A549 (cell line): ENCODE results near the gene STRN. TPM values are rescaled to one million over a fixed set of nuclear protein-coding genes. Genes with fewer than 3 reads are reported as not detected.

Experiments
- ATAC-seq, 2 experiments: fragments of 200-7000 bp in 1 of 2; fragments of >200 bp in 1 of 2; cut with Nextera tagmentation in 1 of 2; cut with Tn5 transposase in 1 of 2; 3 replicates each; pipeline versions ENCODE4 v1.8.0 to v1.9.1; 2018 to 2020; ENCODE audit warnings: mild to moderate bottlenecking in 1 of 2, moderate library complexity in 1 of 2
- CTCF ChIA-PET: fragments of 300-600 bp; sonication (Branson Sonifier 250); formaldehyde crosslinking; extraction: SDS; loops from one replicate; lab custom pipeline; 2021; ENCODE audit warnings: antibody characterized with exemption, inconsistent platforms; lab: Yijun Ruan, JAX
- POLR2A ChIA-PET: fragments of 350-600 bp; formaldehyde crosslinking; extraction: SDS; loops from one replicate; lab custom pipeline; 2021; ENCODE audit warnings: antibody characterized with exemption, inconsistent platforms; lab: Yijun Ruan, JAX
- DNase-seq, 2 experiments: peaks; one replicate each; pipeline versions ENCODE4 v3.0.0 to v3.0.0-alpha.2; 2011 to 2016; ENCODE audit warnings: low read depth in 1 of 2, low spot score in 1 of 2
- FAIRE-seq: peaks from 2 replicates; lab custom pipeline; 2011; peaks lifted over from hg19 to GRCh38; lab: Jason Lieb, UNC
- H3K27ac ChIP-seq, 2 experiments: fragments of >200 bp; sonication (Bioruptor Twin); formaldehyde crosslinking; 3 replicates each; pipeline ENCODE4 v1.5.1; 2016 to 2017
- H3K4me1 ChIP-seq: fragments of >200 bp; sonication (Bioruptor Twin); formaldehyde crosslinking; 3 replicates; pipeline ENCODE4 v1.6.1; 2016
- H3K4me2 ChIP-seq: fragments of >200 bp; sonication (Bioruptor Twin); formaldehyde crosslinking; 3 replicates; pipeline ENCODE4 v1.6.1; 2016
- H3K4me3 ChIP-seq: fragments of >200 bp; sonication (Bioruptor Twin); formaldehyde crosslinking; 3 replicates; pipeline ENCODE4 v1.5.1; 2016
- H3K9me3 ChIP-seq: fragments of >200 bp; sonication (Bioruptor Twin); formaldehyde crosslinking; 3 replicates; pipeline ENCODE4 v1.6.1; 2016
- BCL3 ChIP-seq: fragments of >200 bp; sonication (Bioruptor Twin); formaldehyde crosslinking; IDR thresholded peaks from 3 replicates; pipeline ENCODE4 v1.6.1; 2016
- BHLHE40 ChIP-seq: IDR thresholded peaks from 2 replicates; pipeline ENCODE4 v1.6.1; 2012; ENCODE audit warnings: low read depth, low read length, inconsistent platforms
- CHD4 ChIP-seq: fragments of 200-600 bp; sonication (generic); IDR thresholded peaks from 2 replicates; pipeline ENCODE4 v1.6.1; 2016; ENCODE audit warnings: antibody characterized with exemption, mild to moderate bottlenecking, borderline replicate concordance
- CTCF ChIP-seq: fragments of >200 bp; sonication (Bioruptor Twin); formaldehyde crosslinking; IDR thresholded peaks from 3 replicates; pipeline ENCODE4 v1.5.1; 2016
- EP300 ChIP-seq, 2 experiments: fragments of >200 bp; sonication (Bioruptor Twin); formaldehyde crosslinking; IDR thresholded peaks; 2 replicates in 1 of 2; 3 replicates in 1 of 2; pipeline ENCODE4 v1.6.1; 2016 to 2017
- FOSB ChIP-seq: fragments of 250-450 bp; sonication (Bioruptor Pico); IDR thresholded peaks from 2 replicates; pipeline ENCODE4 v1.5.0; 2020; ENCODE audit warnings: mild to moderate bottlenecking, moderate library complexity
- FOXS1 ChIP-seq: fragments of 250-450 bp; sonication (Bioruptor Pico); IDR thresholded peaks from 2 replicates; pipeline ENCODE4 v1.5.0; 2020; ENCODE audit warnings: mild to moderate bottlenecking, moderate library complexity
- GATA3 ChIP-seq: IDR thresholded peaks from 2 replicates; pipeline ENCODE4 v1.6.1; 2012; ENCODE audit warnings: borderline replicate concordance
- HDAC2 ChIP-seq: fragments of 200-600 bp; sonication (generic); IDR thresholded peaks from 2 replicates; pipeline ENCODE4 v1.6.1; 2016
- HOXB5 ChIP-seq: fragments of 250-450 bp; sonication (Bioruptor Pico); IDR thresholded peaks from 2 replicates; pipeline ENCODE4 v1.5.0; 2020; ENCODE audit warnings: mild to moderate bottlenecking, moderate library complexity
- MAFK ChIP-seq: fragments of 450-650 bp; IDR thresholded peaks from 2 replicates; pipeline ENCODE4 v1.6.1; 2014; ENCODE audit not compliant: partially characterized antibody
- MAX ChIP-seq: IDR thresholded peaks from 2 replicates; pipeline ENCODE4 v1.6.1; 2012
- NFE2L2 ChIP-seq: fragments of 150-350 bp; conservative IDR thresholded peaks from 2 replicates; pipeline ENCODE4 v1.6.1; 2014; ENCODE audit warnings: low read length
- PHF8 ChIP-seq: fragments of 200-600 bp; sonication (generic); IDR thresholded peaks from 2 replicates; pipeline ENCODE4 v1.6.1; 2016; ENCODE audit warnings: low read depth, mild to moderate bottlenecking, antibody characterized with exemption, moderate library complexity, borderline replicate concordance
- POLR2A ChIP-seq: IDR thresholded peaks from 2 replicates; pipeline ENCODE4 v1.6.1; 2012; ENCODE audit warnings: mild to moderate bottlenecking, low read length
- POLR2AphosphoS2 ChIP-seq: conservative IDR thresholded peaks from 2 replicates; pipeline ENCODE4 v1.6.1; 2012; ENCODE audit warnings: low read length, improper control_type of control experiment, inconsistent platforms
- RAD21 ChIP-seq, 2 experiments: fragments of >200 bp in 1 of 2; sonication (Bioruptor Twin) in 1 of 2; formaldehyde crosslinking in 1 of 2; IDR thresholded peaks in 1 of 2; conservative IDR thresholded peaks in 1 of 2; 2 replicates in 1 of 2; 3 replicates in 1 of 2; pipeline ENCODE4 v1.6.1; 2012 to 2018; ENCODE audit warnings: inconsistent platforms in 1 of 2
- RNF2 ChIP-seq: fragments of 200-600 bp; sonication (generic); IDR thresholded peaks from 2 replicates; pipeline ENCODE4 v1.6.1; 2016; ENCODE audit warnings: low read depth, mild to moderate bottlenecking, antibody characterized with exemption, moderate library complexity, borderline replicate concordance
- SMC3 ChIP-seq: fragments of >200 bp; sonication (Bioruptor Twin); formaldehyde crosslinking; IDR thresholded peaks from 3 replicates; pipeline ENCODE4 v1.6.1; 2018; ENCODE audit warnings: inconsistent platforms
- SREBF2 ChIP-seq: fragments of 450-650 bp; IDR thresholded peaks from 2 replicates; pipeline ENCODE4 v1.6.1; 2014; ENCODE audit warnings: mild to moderate bottlenecking, moderate library complexity
- TP53 ChIP-seq: fragments of 250-450 bp; sonication (Bioruptor Pico); IDR thresholded peaks from 2 replicates; pipeline ENCODE4 v1.5.0; 2021; ENCODE audit warnings: mild to moderate bottlenecking, moderate library complexity
- ZSCAN20 ChIP-seq: fragments of 250-450 bp; sonication (Bioruptor Pico); IDR thresholded peaks from 2 replicates; pipeline ENCODE4 v1.8.0; 2022; ENCODE audit warnings: mild to moderate bottlenecking, moderate library complexity
- WGBS: methylation state at CpG from one replicate; pipeline ENCODE4 v1.1.6; 2017; ENCODE audit errors: missing lambda C conversion rate; 5-methylcytosine and 5-hydroxymethylcytosine counted together
- polyA plus RNA-seq, 4 experiments: library from polyadenylated mRNA; depleted of rRNA in 3 of 4; stranded (reverse); fragments of >200 nt; fragmentation: RNase III in 1 of 4; extraction: RNeasy Plus Mini Kit Qiagen cat#74134 plus additional on column Dnase treatment in 1 of 4; gene quantifications; 2 replicates in 3 of 4; 3 replicates in 1 of 4; pipeline ENCODE4 v1.2.3, GENCODE V29; 2011 to 2017

STRN gene
- polyA plus RNA-seq, 2 of the 4 experiments (the other 2 are of a cell fraction): 13.1 to 36.0 TPM

- DNase-seq (no peak), FAIRE-seq (no peak), ATAC-seq (peak in 1 of 2 experiments; percentile 52; a peak in 3 of 6 replicates)
- TF ChIP-seq PHF8 (no peak), FOXS1 (CRISPR knock-in tag) (no peak), GATA3 (no peak)
- Histone ChIP-seq H3K4me2 (no peak overlapping the region), H3K9me3 (no peaks in the 10 kb centered on the region), H3K4me1 (no peaks in the 10 kb centered on the region), H3K4me3 (no peak overlapping the region), H3K27ac (no peak overlapping the region)
- CTCF ChIA-PET: interaction anchor here (0.6 to 1.4 kb wide), 5 partner anchors 14 to 426 kb away, joined by 3 to 5 read pairs (median 4); no protein-coding TSS in a partner anchor
- POLR2A ChIA-PET: no interaction called here
- 84% methylated on average over 4 of the region's 4 CpGs for WGBS
Observed at GRCh38 chr2:36839976-36840617, 126.2 kb downstream of the STRN start.

- ChIA-PET CTCF (no interaction called here), POLR2A (no interaction called here)
- no peak for TF ChIP-seq CTCF
- no peak for TF ChIP-seq BCL3
- no peak for TF ChIP-seq TP53 (CRISPR knock-in tag)
- no peak for TF ChIP-seq EP300 (IDR thresholded peaks at IDR 0.05)
- no peak for TF ChIP-seq NFE2L2
- TF ChIP-seq SMC3: no peak
- TF ChIP-seq SREBF2: no peak
- TF ChIP-seq CHD4: no peak
- TF ChIP-seq RAD21 (conservative IDR thresholded peaks at IDR 0.05 in 1 of 2, IDR thresholded peaks at IDR 0.05 in 1 of 2): no peak
- no peak for TF ChIP-seq HDAC2
- TF ChIP-seq, all 56 proteins: peak for 0
- H3K4me1 ChIP-seq: no peaks in the 10 kb centered on the region
- H3K9me3 ChIP-seq: no peaks in the 10 kb centered on the region
- WGBS: 57% methylated on average over 5 of the region's 5 CpGs
- no peak for ATAC-seq
- DNase-seq: no peak
- no peak overlapping the region for H3K27ac ChIP-seq
- H3K4me3 ChIP-seq: no peak overlapping the region
- FAIRE-seq: no peak
- no peak overlapping the region for H3K4me2 ChIP-seq
Observed at GRCh38 chr2:36834731-36835524, 131.4 kb downstream of the STRN start.

GRCh38 chr2:36834203-36834602 lies 132.1 kb downstream of the STRN start:
- no peaks in the 10 kb centered on the region for H3K4me1 ChIP-seq
- CTCF ChIA-PET: no interaction called here
- FAIRE-seq: no peak
- POLR2A ChIA-PET: no interaction called here
- H3K9me3 ChIP-seq: no peaks in the 10 kb centered on the region
- ATAC-seq: no peak
- no peak overlapping the region for H3K4me2 ChIP-seq
- TF ChIP-seq MAFK (no peak), ZSCAN20 (CRISPR knock-in tag) (no peak), FOSB (CRISPR knock-in tag) (no peak), BCL3 (no peak), POLR2A (no peak), HOXB5 (no peak), SMC3 (no peak), BHLHE40 (no peak), MAX (no peak), RNF2 (no peak), POLR2AphosphoS2 (no peak)
- DNase-seq: no peak
- no peak overlapping the region for H3K4me3 ChIP-seq
- H3K27ac ChIP-seq: no peak overlapping the region
- 73% methylated on average over 2 of the region's 2 CpGs for WGBS
